OCI-LY3 (cell line): Measurements from ENCODE around the gene PRDM2.

Source experiments
- EZH2phosphoT487 ChIP-seq: fragments of 200-600 bp; shearing (Covaris generic); IDR thresholded peaks from 2 replicates; pipeline ENCODE4 v1.6.1; 2018; ENCODE audit warnings: antibody characterized with exemption, mixed run types, low read depth
- TF ChIP-seq, protein P1 (sequence below): fragments of 200-600, 300-600 bp; sonication (generic); IDR thresholded peaks from 2 replicates; pipeline ENCODE4 v1.5.1; 2014; ENCODE audit warnings: antibody characterized with exemption, low read length, low read depth

- TF ChIP-seq, protein P1, sequence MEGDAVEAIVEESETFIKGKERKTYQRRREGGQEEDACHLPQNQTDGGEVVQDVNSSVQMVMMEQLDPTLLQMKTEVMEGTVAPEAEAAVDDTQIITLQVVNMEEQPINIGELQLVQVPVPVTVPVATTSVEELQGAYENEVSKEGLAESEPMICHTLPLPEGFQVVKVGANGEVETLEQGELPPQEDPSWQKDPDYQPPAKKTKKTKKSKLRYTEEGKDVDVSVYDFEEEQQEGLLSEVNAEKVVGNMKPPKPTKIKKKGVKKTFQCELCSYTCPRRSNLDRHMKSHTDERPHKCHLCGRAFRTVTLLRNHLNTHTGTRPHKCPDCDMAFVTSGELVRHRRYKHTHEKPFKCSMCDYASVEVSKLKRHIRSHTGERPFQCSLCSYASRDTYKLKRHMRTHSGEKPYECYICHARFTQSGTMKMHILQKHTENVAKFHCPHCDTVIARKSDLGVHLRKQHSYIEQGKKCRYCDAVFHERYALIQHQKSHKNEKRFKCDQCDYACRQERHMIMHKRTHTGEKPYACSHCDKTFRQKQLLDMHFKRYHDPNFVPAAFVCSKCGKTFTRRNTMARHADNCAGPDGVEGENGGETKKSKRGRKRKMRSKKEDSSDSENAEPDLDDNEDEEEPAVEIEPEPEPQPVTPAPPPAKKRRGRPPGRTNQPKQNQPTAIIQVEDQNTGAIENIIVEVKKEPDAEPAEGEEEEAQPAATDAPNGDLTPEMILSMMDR, result no peak
- no peak for TF ChIP-seq EZH2phosphoT487
Measured at GRCh38 chr1:13697738-13698137, 2.2 kb upstream of the PRDM2 start.
